Naive thymus-derived CD4-positive, alpha-beta T cell (primary cell): ENCODE data around the gene LIMK1. TPM values are rescaled to one million over a fixed set of nuclear protein-coding genes. Genes with fewer than 3 reads are reported as not detected.

ENCODE experiments used
- ATAC-seq: fragments of 150-1000 bp; cut with Tn5 transposase; 2 replicates; pipeline ENCODE4 v1.10.0; 2021; ENCODE audit warnings: mild to moderate bottlenecking, moderate library complexity
- CTCF ChIA-PET: fragments of 350-600 bp; sonication (Branson Sonifier 250); formaldehyde crosslinking; loops from one replicate; lab custom pipeline; 2021; ENCODE audit warnings: antibody characterized with exemption; lab: Charles Lee
- POLR2A ChIA-PET: fragments of 350-600 bp; sonication (Branson Sonifier 250); formaldehyde crosslinking; loops from one replicate; lab custom pipeline; 2021; ENCODE audit warnings: antibody characterized with exemption, inconsistent platforms; lab: Charles Lee
- DNase-seq, 9 donors: peaks; one replicate each; pipeline versions ENCODE4 v3.0.0 to v3.0.0-alpha.2; 2020 to 2022; ENCODE audit warnings: mixed read lengths in 1 of 9
- H3K27ac ChIP-seq: one replicate; pipeline ENCODE4 v1.7.0; 2013; ENCODE audit warnings: mild to moderate bottlenecking, low read depth, low read length, moderate library complexity
- H3K27me3 ChIP-seq, 2 donors: one replicate each; pipeline ENCODE4 v1.7.0; 2013; ENCODE audit warnings: low read length in 2 of 2, mild to moderate bottlenecking in 2 of 2, moderate library complexity in 2 of 2; ENCODE audit not compliant: control insufficient read depth in 2 of 2, insufficient read depth in 2 of 2
- H3K36me3 ChIP-seq, 3 experiments: 1 replicate in 2 of 3; 2 replicates in 1 of 3; pipeline ENCODE4 v1.7.0; 2013; ENCODE audit warnings: low read length in 3 of 3, mild to moderate bottlenecking in 3 of 3, moderate library complexity in 1 of 3; ENCODE audit not compliant: insufficient read depth in 3 of 3, control insufficient read depth in 2 of 3
- H3K4me1 ChIP-seq, 2 donors: one replicate each; pipeline ENCODE4 v1.7.0; 2013; ENCODE audit warnings: low read length in 2 of 2, mild to moderate bottlenecking in 2 of 2, moderate library complexity in 1 of 2; ENCODE audit not compliant: control insufficient read depth in 2 of 2, insufficient read depth in 2 of 2
- H3K4me3 ChIP-seq: 2 replicates; pipeline ENCODE4 v1.7.0; 2013; ENCODE audit warnings: mild to moderate bottlenecking, low read length
- H3K9me3 ChIP-seq, 3 experiments: 1 replicate in 2 of 3; 2 replicates in 1 of 3; pipeline ENCODE4 v1.7.0; 2013; ENCODE audit warnings: low read length in 3 of 3; ENCODE audit not compliant: control insufficient read depth in 2 of 3
- H3K27ac Mint-ChIP-seq, 9 donors: one replicate each; pipeline ENCODE4 v1.8.0; 2020 to 2022; ENCODE audit warnings: mixed read lengths in 9 of 9, mild to moderate bottlenecking in 8 of 9, moderate library complexity in 5 of 9, inconsistent platforms in 2 of 9
- H3K27me3 Mint-ChIP-seq, 5 donors: one replicate each; pipeline ENCODE4 v1.8.0; 2021 to 2022; ENCODE audit warnings: mixed read lengths in 5 of 5, mild to moderate bottlenecking in 1 of 5
- H3K36me3 Mint-ChIP-seq, 5 donors: one replicate each; pipeline ENCODE4 v1.8.0; 2020 to 2022; ENCODE audit warnings: mixed read lengths in 5 of 5, mild to moderate bottlenecking in 3 of 5, inconsistent platforms in 1 of 5
- H3K4me1 Mint-ChIP-seq, 7 donors: one replicate each; pipeline ENCODE4 v1.8.0; 2020 to 2022; ENCODE audit warnings: mixed read lengths in 7 of 7, mild to moderate bottlenecking in 3 of 7, inconsistent platforms in 1 of 7
- H3K4me3 Mint-ChIP-seq, 10 donors: one replicate each; pipeline ENCODE4 v1.8.0; 2020 to 2022; ENCODE audit warnings: mild to moderate bottlenecking in 10 of 10, mixed read lengths in 10 of 10, moderate library complexity in 6 of 10, inconsistent platforms in 2 of 10
- H3K9me3 Mint-ChIP-seq, 11 donors: one replicate each; pipeline ENCODE4 v1.8.0; 2020 to 2022; ENCODE audit warnings: mixed read lengths in 11 of 11, mild to moderate bottlenecking in 4 of 11, inconsistent platforms in 1 of 11, moderate library complexity in 1 of 11
- intact Hi-C, 2 donors: fragments of 100-400 bp; cut with micrococcal nuclease; formaldehyde crosslinking; loops; one replicate each; pipeline ENCODE4 v1.15.1; 2023
- polyA plus RNA-seq, 2 donors: library from polyadenylated mRNA; unstranded; fragments of 300-500 nt; fragmentation: Illumina TruSeq; gene quantifications; one replicate each; pipeline ENCODE4 v1.2.3, GENCODE V29; 2021
- total RNA-seq, 6 experiments: library from RNA in 5 of 6; stranded (reverse) in 5 of 6; gene quantifications; 1 replicate in 5 of 6; 2 replicates in 1 of 6; pipeline ENCODE4 v1.2.3 and lab custom pipeline; 2021 to 2026

The LIMK1 gene
- total and polyA plus RNA-seq, 7 experiments from 2014 or later, result 2.2 to 19.7 (median 11.4) TPM

GRCh38 chr7:74101061-74101681 lies 17.6 kb downstream of the LIMK1 start:
- Histone ChIP-seq H3K4me3 (no peak overlapping the region), H3K27ac (no peak overlapping the region), H3K36me3 (peaks cover 0 to 27% (median 0%) of the 10 kb centered on the region in 3 experiments), H3K27me3 (no peaks in the 10 kb centered on the region), H3K4me1 (no peaks in the 10 kb centered on the region), H3K9me3 (peaks cover 0 to 3% (median 0%) of the 10 kb centered on the region in 3 experiments)
- H3K4me1 Mint-ChIP-seq, result no peaks in the 10 kb centered on the region
- DNase-seq (no peak), ATAC-seq (peak; percentile 52)
- ChIA-PET POLR2A (no interaction called here), CTCF (no interaction called here)
- H3K27ac Mint-ChIP-seq, result no peak overlapping the region
- intact Hi-C loops, result no loop called here
- peaks cover 0 to 3% (median 0%) of the 10 kb centered on the region in 11 donors for H3K9me3 Mint-ChIP-seq
- H3K36me3 Mint-ChIP-seq, result peaks cover 7 to 19% (median 14%) of the 10 kb centered on the region in 5 donors
- no peak overlapping the region for H3K4me3 Mint-ChIP-seq
- H3K27me3 Mint-ChIP-seq, result no peaks in the 10 kb centered on the region

- H3K4me3 Mint-ChIP-seq, result no peak overlapping the region
- H3K36me3 Mint-ChIP-seq, result peaks cover 2 to 13% (median 5%) of the 10 kb centered on the region in 5 donors
- H3K4me3 ChIP-seq, result no peak overlapping the region
- CTCF ChIA-PET, result no interaction called here
- no peak overlapping the region for H3K27ac ChIP-seq
- POLR2A ChIA-PET, result no interaction called here
- H3K9me3 Mint-ChIP-seq, result no peaks in the 10 kb centered on the region
- ATAC-seq (no peak), DNase-seq (no peak)
- H3K4me1 Mint-ChIP-seq, result no peaks in the 10 kb centered on the region
- peaks cover 0 to 25% (median 0%) of the 10 kb centered on the region in 3 experiments for H3K36me3 ChIP-seq
- H3K4me1 ChIP-seq, result no peaks in the 10 kb centered on the region
- H3K27me3 ChIP-seq, result no peaks in the 10 kb centered on the region
- no peaks in the 10 kb centered on the region for H3K27me3 Mint-ChIP-seq
- intact Hi-C loops, result no loop called here
- H3K27ac Mint-ChIP-seq, result no peak overlapping the region
- H3K9me3 ChIP-seq, result no peaks in the 10 kb centered on the region
Measured at GRCh38 chr7:74103219-74103772, 19.7 kb downstream of the LIMK1 start.

- no peak for ATAC-seq
- no peaks in the 10 kb centered on the region for H3K9me3 Mint-ChIP-seq
- H3K36me3 Mint-ChIP-seq, result peaks cover 0 to 13% (median 4%) of the 10 kb centered on the region in 5 donors
- no peaks in the 10 kb centered on the region for H3K4me1 Mint-ChIP-seq
- H3K36me3 ChIP-seq, result peaks cover 0 to 37% (median 0%) of the 10 kb centered on the region in 3 experiments
- H3K4me3 ChIP-seq, result no peak overlapping the region
- H3K9me3 ChIP-seq, result no peaks in the 10 kb centered on the region
- H3K27ac ChIP-seq, result no peak overlapping the region
- no peak overlapping the region for H3K4me3 Mint-ChIP-seq
- no peaks in the 10 kb centered on the region for H3K4me1 ChIP-seq
- no peaks in the 10 kb centered on the region for H3K27me3 ChIP-seq
- intact Hi-C loops, result no loop called here
- H3K27me3 Mint-ChIP-seq, result no peaks in the 10 kb centered on the region
- ChIA-PET POLR2A (no interaction called here), CTCF (no interaction called here)
- H3K27ac Mint-ChIP-seq, result no peak overlapping the region
- no peak for DNase-seq
Measured at GRCh38 chr7:74104702-74105101, 21.1 kb downstream of the LIMK1 start.

GRCh38 chr7:74105992-74106391 lies 22.4 kb downstream of the LIMK1 start:
- Mint-ChIP-seq H3K27ac (no peak overlapping the region), H3K9me3 (no peaks in the 10 kb centered on the region), H3K36me3 (peaks cover 0 to 8% (median 4%) of the 10 kb centered on the region in 5 donors), H3K4me3 (no peak overlapping the region), H3K4me1 (no peaks in the 10 kb centered on the region), H3K27me3 (no peaks in the 10 kb centered on the region)
- no peak for DNase-seq
- Histone ChIP-seq H3K9me3 (no peaks in the 10 kb centered on the region), H3K27ac (no peak overlapping the region), H3K4me3 (no peak overlapping the region), H3K4me1 (no peaks in the 10 kb centered on the region), H3K27me3 (no peaks in the 10 kb centered on the region), H3K36me3 (peaks cover 0 to 44% (median 0%) of the 10 kb centered on the region in 3 experiments)
- ATAC-seq, result no peak
- ChIA-PET POLR2A (no interaction called here), CTCF (no interaction called here)
- intact Hi-C loops, result no loop called here

- ChIA-PET POLR2A (no interaction called here), CTCF (no interaction called here)
- Histone ChIP-seq H3K4me1 (no peaks in the 10 kb centered on the region), H3K4me3 (no peak overlapping the region), H3K27me3 (no peaks in the 10 kb centered on the region), H3K27ac (no peak overlapping the region), H3K9me3 (no peaks in the 10 kb centered on the region), H3K36me3 (peaks cover 0 to 51% (median 0%) of the 10 kb centered on the region in 3 experiments)
- Mint-ChIP-seq H3K4me3 (no peak overlapping the region), H3K27me3 (no peaks in the 10 kb centered on the region), H3K36me3 (peaks cover 0 to 12% (median 4%) of the 10 kb centered on the region in 5 donors), H3K4me1 (no peaks in the 10 kb centered on the region), H3K9me3 (no peaks in the 10 kb centered on the region), H3K27ac (no peak overlapping the region)
- intact Hi-C loops, result no loop called here
- DNase-seq (no peak), ATAC-seq (no peak)
Measured at GRCh38 chr7:74106846-74107245, 23.2 kb downstream of the LIMK1 start.

- Mint-ChIP-seq H3K4me3 (no peak overlapping the region), H3K4me1 (no peaks in the 10 kb centered on the region), H3K36me3 (peaks cover 7 to 34% (median 9%) of the 10 kb centered on the region in 5 donors), H3K9me3 (no peaks in the 10 kb centered on the region), H3K27ac (no peak overlapping the region), H3K27me3 (no peaks in the 10 kb centered on the region)
- no peak for DNase-seq
- POLR2A ChIA-PET, result no interaction called here
- no peak for ATAC-seq
- Histone ChIP-seq H3K9me3 (no peaks in the 10 kb centered on the region), H3K27me3 (no peaks in the 10 kb centered on the region), H3K4me3 (no peak overlapping the region), H3K27ac (no peak overlapping the region), H3K4me1 (no peaks in the 10 kb centered on the region), H3K36me3 (peaks cover 0 to 26% (median 0%) of the 10 kb centered on the region in 3 experiments)
- CTCF ChIA-PET, result no interaction called here
- intact Hi-C loops, result no loop called here
Measured at GRCh38 chr7:74115326-74115725, 31.7 kb downstream of the LIMK1 start.

- H3K9me3 Mint-ChIP-seq, result no peaks in the 10 kb centered on the region
- DNase-seq, result no peak
- H3K27ac Mint-ChIP-seq, result peak overlapping the region in 1 of 9 donors; percentile 47
- intact Hi-C loops, result no loop called here
- H3K4me3 Mint-ChIP-seq, result no peak overlapping the region
- Histone ChIP-seq H3K27me3 (no peaks in the 10 kb centered on the region), H3K27ac (no peak overlapping the region), H3K9me3 (no peaks in the 10 kb centered on the region), H3K4me3 (no peak overlapping the region), H3K4me1 (no peaks in the 10 kb centered on the region), H3K36me3 (peaks cover 0 to 33% (median 0%) of the 10 kb centered on the region in 3 experiments)
- H3K4me1 Mint-ChIP-seq, result no peaks in the 10 kb centered on the region
- H3K27me3 Mint-ChIP-seq, result no peaks in the 10 kb centered on the region
- POLR2A ChIA-PET, result no interaction called here
- ATAC-seq, result no peak
- H3K36me3 Mint-ChIP-seq, result peaks cover 8 to 35% (median 10%) of the 10 kb centered on the region in 5 donors
- CTCF ChIA-PET, result interaction anchor here (0.5 kb wide), 1 partner anchor 286 kb away, joined by 3 read pairs; no protein-coding TSS in a partner anchor
Measured at GRCh38 chr7:74116356-74116755, 32.8 kb downstream of the LIMK1 start.
